ENCODE measurements around the gene YBEY. TPM values are rescaled to one million over a fixed set of nuclear protein-coding genes. Genes with fewer than 3 reads are reported as not detected.
A peak's percentile ranks its signal among the peaks of the same experiment; 100 is the strongest.

The YBEY gene
- total and polyA plus RNA-seq, 2 donors (not counting 3 experiments of a cell fraction or from before 2014, with no cell fraction given), result 6.1 to 15.3 TPM

DNA sequence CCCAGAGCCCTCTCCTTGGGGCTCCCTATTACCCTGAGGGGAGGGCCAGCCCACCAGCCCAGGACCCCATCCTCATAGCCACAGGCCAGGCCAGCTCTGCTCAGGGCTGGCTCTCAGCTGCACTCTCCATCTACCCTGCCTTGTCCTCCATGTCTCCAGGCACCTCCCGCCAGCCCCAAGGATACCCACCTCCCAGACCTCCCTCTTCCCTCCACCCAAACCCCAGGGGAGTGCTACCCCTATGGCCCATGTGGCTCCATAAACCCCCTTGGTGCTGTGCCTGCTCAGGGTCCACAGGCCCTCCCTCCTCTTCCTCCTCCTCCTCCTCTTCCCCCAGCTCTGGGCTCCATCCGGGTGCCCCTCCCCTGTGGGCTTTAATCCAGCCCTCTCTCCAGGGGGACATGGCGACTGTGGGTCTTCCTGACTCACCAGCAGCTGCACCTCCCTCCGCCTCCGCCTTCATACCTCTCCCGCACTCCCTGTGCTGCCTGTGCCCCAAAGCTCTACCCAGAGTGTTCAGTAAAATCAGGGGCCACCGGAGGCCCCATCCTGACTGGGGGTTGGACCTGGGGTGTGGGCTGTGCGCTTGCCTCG lies 9.1 kb downstream of the YBEY start:
- Histone ChIP-seq H3K79me2 (ENCODE audit: control insufficient read depth, insufficient read depth, low read length) (no peaks in the 10 kb centered on the region), H3K4me2 (ENCODE audit: insufficient read depth, low read length) (no peak overlapping the region), H4K20me1 (replicated peaks; ENCODE audit: control insufficient read depth, extremely low read depth, insufficient read depth, low read length) (no peaks in the 10 kb centered on the region), H3K27me3 (ENCODE audit: control insufficient read depth in 2 of 2, insufficient read depth in 2 of 2, low read length in 2 of 2) (no peaks in the 10 kb centered on the region), H3K4me1 (ENCODE audit: control insufficient read depth, extremely low read depth, insufficient read depth, low read length) (peaks cover 9% of the 10 kb centered on the region), H3K9ac (replicated peaks; ENCODE audit: extremely low read depth, insufficient read depth, low read length) (no peak overlapping the region), H3K27ac (ENCODE audit: insufficient read depth, low read depth, low read length) (no peak overlapping the region), H3K9me3 (replicated peaks; ENCODE audit: control insufficient read depth, insufficient read depth, low read length) (no peaks in the 10 kb centered on the region), H3K36me3 (ENCODE audit: control insufficient read depth in 2 of 2, extremely low read depth in 1 of 2, insufficient read depth in 2 of 2, low read length in 2 of 2) (peaks cover 0 to 4% of the 10 kb centered on the region in 2 experiments), H3K4me3 (replicated peaks in 1 of 3; ENCODE audit: insufficient read depth in 1 of 3, low read depth in 1 of 3, low read length in 3 of 3) (no peak overlapping the region), H2AFZ (ENCODE audit: low read depth, low read length) (no peak overlapping the region), H3K9me1 (replicated peaks; ENCODE audit: control insufficient read depth, extremely low read depth, insufficient read depth, low read length) (no peaks in the 10 kb centered on the region)
- intact Hi-C loops (cut with micrococcal nuclease), result no loop called here
- FAIRE-seq (no peak), DNase-seq (ENCODE audit: low read depth, low spot score) (no peak)
- TF ChIP-seq, protein P1, sequence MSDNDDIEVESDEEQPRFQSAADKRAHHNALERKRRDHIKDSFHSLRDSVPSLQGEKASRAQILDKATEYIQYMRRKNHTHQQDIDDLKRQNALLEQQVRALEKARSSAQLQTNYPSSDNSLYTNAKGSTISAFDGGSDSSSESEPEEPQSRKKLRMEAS (IDR thresholded peaks at IDR 0.05; ENCODE audit: insufficient read depth, insufficient read length), result no peak
- TF ChIP-seq JUN (IDR thresholded peaks at IDR 0.05; ENCODE audit: borderline replicate concordance, insufficient read depth, insufficient read length, low read depth), result no peak
- ChIA-PET CTCF (no interaction called here), POLR2A (no interaction called here)
- BruUV-seq (replicated peaks), result no TSS peak
- dilution Hi-C loops (cut with MboI; ENCODE audit: extremely low pct_ligation_motif_present, low sequenced_read_pairs), result no loop called here

DNA sequence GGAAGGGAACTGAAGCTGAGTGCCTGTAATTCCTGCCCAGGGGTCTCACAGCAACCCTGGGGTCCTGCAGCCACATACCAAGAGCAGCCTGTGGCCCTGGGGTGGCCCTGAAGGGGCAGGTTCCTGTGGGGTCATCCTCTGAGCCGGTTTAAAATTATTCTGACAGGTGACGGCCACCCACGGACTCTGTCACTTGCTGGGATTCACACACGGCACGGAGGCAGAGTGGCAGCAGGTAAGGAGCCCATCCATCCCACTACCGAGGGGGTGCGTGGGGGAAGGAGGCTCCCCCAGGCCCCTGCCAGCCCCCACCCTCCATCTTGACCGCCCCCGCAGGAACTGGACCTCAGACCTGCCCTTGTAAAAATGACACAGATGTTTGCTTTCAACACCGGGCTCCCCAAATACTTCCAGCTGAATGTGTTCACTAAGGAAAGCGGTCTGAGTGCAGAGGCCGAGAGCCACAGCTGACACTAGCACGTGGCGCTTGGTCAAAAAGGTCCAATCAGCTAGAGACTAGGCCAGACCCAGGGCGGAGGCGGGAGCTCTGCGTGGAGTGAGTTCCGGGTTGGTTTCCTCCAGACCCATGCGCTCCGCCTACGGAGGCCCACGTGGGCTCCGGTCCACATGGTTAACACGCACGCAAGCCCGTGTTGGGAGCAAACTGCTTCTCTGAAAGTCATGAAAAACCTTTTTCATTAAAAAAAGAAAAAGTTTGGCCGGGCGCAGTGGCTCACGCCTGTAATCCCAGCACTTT lies 10.0 kb downstream of the YBEY start:
- no peak overlapping the region for H3K4me2 ChIP-seq (ENCODE audit: insufficient read depth, low read length)
- H3K4me3 ChIP-seq (replicated peaks in 1 of 3; ENCODE audit: insufficient read depth in 1 of 3, low read depth in 1 of 3, low read length in 3 of 3), result no peak overlapping the region
- no peak overlapping the region for H2AFZ ChIP-seq (ENCODE audit: low read depth, low read length)
- no peaks in the 10 kb centered on the region for H3K9me3 ChIP-seq (replicated peaks; ENCODE audit: control insufficient read depth, insufficient read depth, low read length)
- POLR2A ChIA-PET, result no interaction called here
- no peak overlapping the region for H3K27ac ChIP-seq (ENCODE audit: insufficient read depth, low read depth, low read length)
- dilution Hi-C loops (cut with MboI; ENCODE audit: extremely low pct_ligation_motif_present, low sequenced_read_pairs) (no loop called here), intact Hi-C loops (cut with micrococcal nuclease) (no loop called here)
- no peak for TF ChIP-seq MYC (IDR thresholded peaks at IDR 0.05; ENCODE audit: low read depth, low read length)
- TF ChIP-seq, protein P2, sequence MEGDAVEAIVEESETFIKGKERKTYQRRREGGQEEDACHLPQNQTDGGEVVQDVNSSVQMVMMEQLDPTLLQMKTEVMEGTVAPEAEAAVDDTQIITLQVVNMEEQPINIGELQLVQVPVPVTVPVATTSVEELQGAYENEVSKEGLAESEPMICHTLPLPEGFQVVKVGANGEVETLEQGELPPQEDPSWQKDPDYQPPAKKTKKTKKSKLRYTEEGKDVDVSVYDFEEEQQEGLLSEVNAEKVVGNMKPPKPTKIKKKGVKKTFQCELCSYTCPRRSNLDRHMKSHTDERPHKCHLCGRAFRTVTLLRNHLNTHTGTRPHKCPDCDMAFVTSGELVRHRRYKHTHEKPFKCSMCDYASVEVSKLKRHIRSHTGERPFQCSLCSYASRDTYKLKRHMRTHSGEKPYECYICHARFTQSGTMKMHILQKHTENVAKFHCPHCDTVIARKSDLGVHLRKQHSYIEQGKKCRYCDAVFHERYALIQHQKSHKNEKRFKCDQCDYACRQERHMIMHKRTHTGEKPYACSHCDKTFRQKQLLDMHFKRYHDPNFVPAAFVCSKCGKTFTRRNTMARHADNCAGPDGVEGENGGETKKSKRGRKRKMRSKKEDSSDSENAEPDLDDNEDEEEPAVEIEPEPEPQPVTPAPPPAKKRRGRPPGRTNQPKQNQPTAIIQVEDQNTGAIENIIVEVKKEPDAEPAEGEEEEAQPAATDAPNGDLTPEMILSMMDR (IDR thresholded peaks at IDR 0.05; ENCODE audit: extremely low read depth in 1 of 2, insufficient read depth in 1 of 2, low read depth in 1 of 2, low read length in 2 of 2), result no peak
- TF ChIP-seq GATA2 (IDR thresholded peaks at IDR 0.05; ENCODE audit: insufficient read depth, insufficient read length, low read depth, low read length), result no peak
- TF ChIP-seq, protein P1 (IDR thresholded peaks at IDR 0.05; ENCODE audit: insufficient read depth, insufficient read length), result no peak
- TF ChIP-seq POLR2A (IDR thresholded peaks at IDR 0.05; ENCODE audit: low read depth, low read length), result no peak
- TF ChIP-seq EZH2 (IDR thresholded peaks at IDR 0.05; ENCODE audit: borderline replicate concordance, low read depth, low read length, severe bottlenecking), result no peak
- no peak for TF ChIP-seq FOS (IDR thresholded peaks at IDR 0.05; ENCODE audit: borderline replicate concordance, insufficient read depth, low read length)
- no peak for TF ChIP-seq POLR2AphosphoS5 (IDR thresholded peaks at IDR 0.05; ENCODE audit: insufficient read depth, low read depth, low read length)
- no peak for TF ChIP-seq JUN (IDR thresholded peaks at IDR 0.05; ENCODE audit: borderline replicate concordance, insufficient read depth, insufficient read length, low read depth)
- BruUV-seq (replicated peaks), result no TSS peak
- H3K9ac ChIP-seq (replicated peaks; ENCODE audit: extremely low read depth, insufficient read depth, low read length), result no peak overlapping the region
- H3K9me1 ChIP-seq (replicated peaks; ENCODE audit: control insufficient read depth, extremely low read depth, insufficient read depth, low read length), result no peaks in the 10 kb centered on the region
- DNase-seq (ENCODE audit: low read depth, low spot score) (no peak), FAIRE-seq (peak; percentile 69)
- peaks cover 0 to 4% of the 10 kb centered on the region in 2 experiments for H3K36me3 ChIP-seq (ENCODE audit: control insufficient read depth in 2 of 2, extremely low read depth in 1 of 2, insufficient read depth in 2 of 2, low read length in 2 of 2)
- H3K4me1 ChIP-seq (ENCODE audit: control insufficient read depth, extremely low read depth, insufficient read depth, low read length), result peaks cover 9% of the 10 kb centered on the region
- CTCF ChIA-PET, result interaction anchor here (1.2 kb wide), 2 partner anchors 10 to 153 kb away, joined by 3 read pairs; no protein-coding TSS in a partner anchor
- H3K27me3 ChIP-seq (ENCODE audit: control insufficient read depth in 2 of 2, insufficient read depth in 2 of 2, low read length in 2 of 2), result no peaks in the 10 kb centered on the region
- no peaks in the 10 kb centered on the region for H4K20me1 ChIP-seq (replicated peaks; ENCODE audit: control insufficient read depth, extremely low read depth, insufficient read depth, low read length)
- H3K79me2 ChIP-seq (ENCODE audit: control insufficient read depth, insufficient read depth, low read length), result no peaks in the 10 kb centered on the region
